Epidermal melanocyte (primary cell): ENCODE data around the gene SULT2B1.
"Not testable (repeated sequence)": the region's sequence is repeated elsewhere in the genome, so short reads cannot be mapped to it uniquely, and the experiment has no call there.

Source experiments
- DNase-seq: peaks from one replicate; pipeline ENCODE4 v3.0.0; 2011; ENCODE audit warnings: low spot score; ENCODE audit not compliant: insufficient read length

SULT2B1 gene

DNA sequence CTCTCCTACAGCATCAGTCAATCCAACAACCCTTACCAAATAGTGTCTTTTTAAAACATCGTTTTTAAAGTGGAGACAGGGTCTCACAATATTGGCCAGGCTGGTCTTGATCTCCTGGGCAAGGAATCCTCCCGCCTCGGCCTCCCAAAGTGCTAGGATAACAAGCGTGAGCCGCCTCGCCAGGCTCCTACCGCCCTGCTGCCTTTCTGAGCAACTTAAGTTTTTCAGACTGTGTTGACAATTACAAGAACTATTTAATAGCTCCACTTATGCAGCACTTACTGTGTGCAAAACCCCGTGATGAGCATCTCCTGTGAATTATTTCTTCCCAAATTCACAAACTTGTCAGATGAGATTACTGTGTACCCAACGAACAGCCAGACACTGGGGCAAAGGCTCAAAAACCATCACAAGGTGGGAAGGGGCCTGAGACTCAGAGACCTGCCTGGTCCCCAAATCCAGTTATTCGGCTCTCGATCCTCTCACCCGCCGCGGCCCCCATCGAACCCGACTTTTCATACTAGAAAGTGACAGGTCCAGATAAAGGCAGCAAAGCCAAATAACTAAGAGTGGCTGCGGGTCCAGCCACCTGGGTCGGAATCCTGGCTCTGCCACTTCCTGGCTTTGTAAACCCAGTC is 66.4 kb downstream of the SULT2B1 start:
- DNase-seq = no peak

DNA sequence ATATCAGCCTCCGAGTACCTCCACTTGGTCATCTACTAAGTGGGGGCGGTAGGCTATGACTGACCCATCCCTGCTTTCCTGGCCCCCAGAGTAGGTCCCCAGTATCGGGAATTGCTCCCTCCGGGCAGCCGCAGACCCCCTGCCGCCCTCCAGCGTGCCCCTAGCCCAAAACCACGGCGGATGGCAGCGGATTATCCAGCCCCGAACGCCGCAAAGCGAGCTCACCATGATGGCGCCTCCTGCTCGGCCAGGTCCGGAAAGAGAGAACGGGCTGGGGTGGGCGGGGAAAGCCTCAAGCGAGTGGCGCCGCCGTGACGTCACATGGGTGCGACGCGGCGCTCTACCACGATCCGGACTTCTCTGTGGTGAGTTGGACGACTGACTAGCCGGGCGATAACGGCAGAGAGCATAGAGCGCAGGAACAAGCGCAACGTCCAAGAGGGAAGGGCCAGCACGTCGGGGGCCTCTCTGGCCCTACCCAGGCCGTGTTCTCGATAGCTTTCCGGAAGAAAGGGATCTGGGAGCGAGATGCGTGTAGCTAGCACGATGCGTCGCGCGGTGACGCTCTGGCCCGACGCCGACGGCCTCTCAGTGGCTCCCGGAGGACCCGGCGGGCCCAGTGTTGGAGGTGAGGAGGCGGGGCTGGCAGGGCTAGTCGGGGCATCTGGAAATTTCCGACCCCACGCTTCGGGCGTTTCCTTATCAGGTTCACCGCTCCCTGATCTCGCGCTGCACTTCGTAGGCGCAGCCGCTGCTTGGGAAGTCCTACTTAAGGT is 67.1 kb downstream of the SULT2B1 start, which contains the start of the genes RPL18 and SPHK2:
RPL18 (minus strand) TSS at position 263 of the 776 bp plus-strand sequence; CDS start at position 228, 35 bp downstream.
SPHK2 (plus strand) TSS at position 591 of the 776 bp plus-strand sequence. CDS start 1,009 bp downstream, outside the sequence.
- DNase-seq = peak; percentile 99

DNA sequence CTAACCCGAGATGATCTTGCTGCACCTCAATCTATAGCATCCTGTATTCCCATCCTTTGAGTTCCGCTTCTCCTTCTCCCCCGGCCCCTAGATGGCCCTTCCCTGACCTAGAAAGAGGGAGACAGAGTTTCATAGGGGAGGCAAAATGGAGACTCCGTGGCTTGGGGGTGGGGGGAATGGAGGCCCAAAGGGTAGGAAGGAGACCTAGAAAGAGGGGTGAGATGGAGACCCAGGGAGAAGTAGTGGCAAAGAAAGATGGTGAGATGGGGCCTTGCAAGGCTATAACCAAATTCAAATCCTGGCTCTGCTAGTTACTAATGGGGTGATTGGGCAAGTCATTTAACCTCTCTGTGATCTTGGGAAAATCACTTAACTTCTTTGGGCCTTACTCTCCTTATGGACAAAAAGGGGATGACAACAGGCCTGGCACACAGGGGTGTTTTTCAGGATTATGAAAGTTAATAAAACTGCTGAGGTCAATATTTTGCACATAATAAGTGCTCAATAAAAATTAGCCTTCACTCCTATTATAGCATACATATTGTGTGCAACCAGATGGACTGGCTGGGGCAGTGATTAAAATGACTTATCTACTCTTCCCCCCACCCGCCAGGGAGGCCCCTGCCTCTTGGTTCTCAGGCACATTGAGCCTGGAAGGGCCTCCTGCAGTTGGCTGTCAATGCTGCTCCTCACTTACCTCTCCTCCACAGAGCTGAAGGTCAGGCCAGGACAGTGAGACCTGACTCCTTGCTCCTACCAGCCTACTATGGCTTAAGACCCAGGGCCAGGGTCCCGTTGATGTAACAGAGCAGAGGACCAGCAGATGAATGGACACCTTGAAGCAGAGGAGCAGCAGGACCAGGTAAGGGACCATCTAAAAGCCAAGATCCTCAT is 68.0 kb downstream of the SULT2B1 start:
- no peak for DNase-seq

DNA sequence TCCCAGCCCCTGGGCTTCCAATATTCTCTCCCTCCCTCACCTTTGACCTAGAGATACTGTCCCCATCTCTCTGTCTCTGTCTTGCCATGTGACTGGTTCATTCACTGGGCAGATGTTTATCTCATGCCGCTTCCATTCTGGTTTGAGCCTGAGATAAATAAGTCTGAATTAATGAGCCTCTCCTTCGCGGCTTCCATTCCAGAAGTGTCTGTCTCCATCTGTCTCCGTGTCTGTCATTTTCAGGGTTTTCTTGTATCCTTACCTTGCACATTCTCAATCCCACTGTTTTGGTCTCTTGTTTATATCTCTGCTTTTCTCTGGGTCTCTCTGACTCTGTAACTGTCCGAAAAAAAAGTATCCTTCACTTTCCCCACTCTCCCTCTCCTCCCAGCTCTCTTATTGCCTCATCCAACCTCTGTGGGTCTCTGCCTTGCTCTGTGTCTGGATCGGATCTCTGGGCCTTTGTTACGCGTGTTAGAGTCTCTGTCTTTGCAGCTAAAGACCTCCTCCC is 71.6 kb downstream of the SULT2B1 start:
- no peak for DNase-seq

DNA sequence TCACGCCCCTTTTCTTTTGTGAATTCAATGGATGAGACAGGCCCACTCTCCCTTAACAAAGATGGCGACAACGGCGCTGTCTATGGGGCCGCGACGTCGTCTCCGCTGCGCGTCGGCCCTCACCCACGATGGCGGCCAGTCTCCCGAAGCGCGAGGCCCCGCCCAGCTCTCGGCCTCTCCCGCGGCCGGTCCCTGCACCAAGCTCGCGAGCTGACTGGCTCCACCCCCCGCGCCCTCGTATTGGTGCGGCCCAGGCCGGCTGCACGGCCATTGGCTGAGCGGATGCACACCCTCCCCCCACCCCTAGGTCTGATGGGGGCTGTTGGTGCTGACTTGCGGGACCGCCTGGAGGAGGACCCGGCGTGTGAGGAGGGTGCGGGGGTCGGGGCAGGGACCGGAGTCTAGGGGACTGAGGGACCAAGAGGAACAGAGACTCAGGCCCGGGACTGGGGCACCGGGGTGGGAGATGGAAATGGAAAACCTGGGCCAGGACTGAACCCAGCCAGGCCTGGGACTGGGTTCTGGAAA is 72.2 kb downstream of the SULT2B1 start:
- peak; percentile 97 for DNase-seq

DNA sequence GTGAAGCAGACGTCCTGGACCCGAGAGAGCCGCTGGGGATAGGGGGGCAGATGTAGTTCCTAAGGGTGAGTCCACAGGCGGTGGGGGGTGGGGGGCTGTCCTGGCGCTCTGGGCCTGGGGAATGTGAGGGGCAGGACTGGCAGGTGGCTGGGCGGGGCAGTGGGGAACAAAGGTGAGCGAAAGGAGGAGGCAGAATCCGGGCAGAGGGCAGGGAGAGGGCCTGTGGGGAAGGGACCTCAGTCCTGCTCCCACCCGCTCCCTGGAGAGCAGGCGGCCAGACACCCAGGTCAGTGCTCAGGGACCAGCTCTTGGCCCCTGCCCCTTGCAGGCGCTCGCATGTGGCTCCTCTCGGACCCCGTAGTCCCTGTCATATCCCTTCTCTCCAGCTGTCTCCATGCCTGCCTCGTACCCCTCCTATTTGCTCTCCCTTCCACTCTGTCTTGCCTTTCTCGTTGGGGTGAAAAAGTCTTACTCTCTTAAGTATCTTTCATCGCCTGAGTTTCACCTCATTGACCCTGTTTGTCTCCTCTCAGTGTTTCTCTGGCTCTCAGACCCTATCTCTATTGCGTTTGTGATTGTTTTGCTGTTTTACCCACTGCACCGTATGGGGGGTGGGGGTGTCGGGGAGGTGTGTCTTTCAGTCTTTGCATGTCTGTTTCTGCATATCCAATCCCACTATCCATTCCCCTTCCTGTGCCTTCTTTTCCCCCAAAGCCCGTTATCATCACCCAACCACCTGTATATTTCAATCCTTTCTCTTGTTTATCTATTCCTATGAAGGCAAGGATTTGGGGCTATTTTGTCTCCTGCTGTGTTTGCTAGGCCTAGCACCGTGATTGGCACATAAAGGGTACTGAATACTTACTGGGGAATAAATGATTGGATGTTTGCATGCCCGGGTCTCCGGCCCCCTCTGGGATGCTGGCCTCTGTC is 73.1 kb downstream of the SULT2B1 start:
- DNase-seq = no peak

DNA sequence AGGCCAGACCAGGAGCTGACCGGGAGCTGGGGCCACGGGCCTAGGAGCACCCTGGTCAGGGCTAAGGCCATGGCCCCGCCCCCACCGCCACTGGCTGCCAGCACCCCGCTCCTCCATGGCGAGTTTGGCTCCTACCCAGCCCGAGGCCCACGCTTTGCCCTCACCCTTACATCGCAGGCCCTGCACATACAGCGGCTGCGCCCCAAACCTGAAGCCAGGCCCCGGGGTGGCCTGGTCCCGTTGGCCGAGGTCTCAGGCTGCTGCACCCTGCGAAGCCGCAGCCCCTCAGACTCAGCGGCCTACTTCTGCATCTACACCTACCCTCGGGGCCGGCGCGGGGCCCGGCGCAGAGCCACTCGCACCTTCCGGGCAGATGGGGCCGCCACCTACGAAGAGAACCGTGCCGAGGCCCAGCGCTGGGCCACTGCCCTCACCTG is 73.9 kb downstream of the SULT2B1 start:
- no peak for DNase-seq

DNA sequence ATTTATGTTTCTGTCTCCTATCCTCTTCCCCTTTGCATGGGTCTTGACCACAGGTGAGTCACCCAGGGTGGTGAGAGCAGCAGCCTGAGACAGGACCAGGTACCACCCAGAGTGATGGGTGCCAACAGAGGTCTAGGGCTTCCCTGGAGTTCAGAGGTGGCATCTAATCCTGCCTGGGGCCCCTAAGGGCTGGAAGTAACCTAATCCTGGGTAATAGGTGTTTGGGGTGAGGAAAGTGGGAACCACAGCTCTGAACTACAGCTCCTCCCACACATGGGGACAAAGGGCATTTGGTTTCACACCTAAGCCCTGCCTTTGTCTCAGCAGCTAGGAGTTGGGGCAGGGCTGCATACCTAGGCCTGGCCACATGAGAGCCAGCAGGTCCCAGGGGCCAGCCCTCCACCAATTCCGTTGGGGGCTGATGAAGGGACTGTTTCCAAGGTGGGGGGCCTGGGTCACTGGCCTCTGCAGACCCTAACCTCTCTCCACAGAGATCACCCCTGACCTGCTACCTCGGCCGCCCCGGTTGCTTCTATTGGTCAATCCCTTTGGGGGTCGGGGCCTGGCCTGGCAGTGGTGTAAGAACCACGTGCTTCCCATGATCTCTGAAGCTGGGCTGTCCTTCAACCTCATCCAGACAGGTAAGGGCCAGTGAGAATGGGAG is 75.4 kb downstream of the SULT2B1 start:
- DNase-seq = no peak

DNA sequence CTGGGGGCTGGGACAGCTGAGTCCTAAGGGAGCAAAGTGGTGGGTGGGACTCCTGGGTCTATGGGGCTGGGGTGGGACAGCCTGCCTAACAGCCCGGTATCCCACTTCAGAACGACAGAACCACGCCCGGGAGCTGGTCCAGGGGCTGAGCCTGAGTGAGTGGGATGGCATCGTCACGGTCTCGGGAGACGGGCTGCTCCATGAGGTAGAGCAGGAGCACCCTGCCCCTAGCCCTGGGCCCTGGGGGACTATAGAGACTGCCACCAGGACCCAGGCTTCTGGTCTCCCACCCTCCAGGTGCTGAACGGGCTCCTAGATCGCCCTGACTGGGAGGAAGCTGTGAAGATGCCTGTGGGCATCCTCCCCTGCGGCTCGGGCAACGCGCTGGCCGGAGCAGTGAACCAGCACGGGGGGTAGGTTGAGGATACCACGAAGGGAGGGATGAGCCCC is 75.9 kb downstream of the SULT2B1 start:
- no peak for DNase-seq

DNA sequence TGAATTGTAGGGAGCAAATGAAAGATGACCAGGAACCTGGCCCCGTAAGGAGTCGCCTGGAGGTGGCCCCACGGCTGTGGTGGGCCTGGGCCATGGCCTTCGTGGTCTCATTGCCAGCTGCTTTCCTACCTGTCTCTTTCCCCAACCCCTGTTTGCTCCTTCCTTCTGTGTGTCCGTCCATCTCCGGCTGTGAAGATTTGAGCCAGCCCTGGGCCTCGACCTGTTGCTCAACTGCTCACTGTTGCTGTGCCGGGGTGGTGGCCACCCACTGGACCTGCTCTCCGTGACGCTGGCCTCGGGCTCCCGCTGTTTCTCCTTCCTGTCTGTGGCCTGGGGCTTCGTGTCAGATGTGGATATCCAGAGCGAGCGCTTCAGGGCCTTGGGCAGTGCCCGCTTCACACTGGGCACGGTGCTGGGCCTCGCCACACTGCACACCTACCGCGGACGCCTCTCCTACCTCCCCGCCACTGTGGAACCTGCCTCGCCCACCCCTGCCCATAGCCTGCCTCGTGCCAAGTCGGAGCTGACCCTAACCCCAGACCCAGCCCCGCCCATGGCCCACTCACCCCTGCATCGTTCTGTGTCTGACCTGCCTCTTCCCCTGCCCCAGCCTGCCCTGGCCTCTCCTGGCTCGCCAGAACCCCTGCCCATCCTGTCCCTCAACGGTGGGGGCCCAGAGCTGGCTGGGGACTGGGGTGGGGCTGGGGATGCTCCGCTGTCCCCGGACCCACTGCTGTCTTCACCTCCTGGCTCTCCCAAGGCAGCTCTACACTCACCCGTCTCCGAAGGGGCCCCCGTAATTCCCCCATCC is 76.7 kb downstream of the SULT2B1 start:
- DNase-seq = no peak

DNA sequence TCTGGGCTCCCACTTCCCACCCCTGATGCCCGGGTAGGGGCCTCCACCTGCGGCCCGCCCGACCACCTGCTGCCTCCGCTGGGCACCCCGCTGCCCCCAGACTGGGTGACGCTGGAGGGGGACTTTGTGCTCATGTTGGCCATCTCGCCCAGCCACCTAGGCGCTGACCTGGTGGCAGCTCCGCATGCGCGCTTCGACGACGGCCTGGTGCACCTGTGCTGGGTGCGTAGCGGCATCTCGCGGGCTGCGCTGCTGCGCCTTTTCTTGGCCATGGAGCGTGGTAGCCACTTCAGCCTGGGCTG is 77.3 kb downstream of the SULT2B1 start:
- DNase-seq = no peak

DNA sequence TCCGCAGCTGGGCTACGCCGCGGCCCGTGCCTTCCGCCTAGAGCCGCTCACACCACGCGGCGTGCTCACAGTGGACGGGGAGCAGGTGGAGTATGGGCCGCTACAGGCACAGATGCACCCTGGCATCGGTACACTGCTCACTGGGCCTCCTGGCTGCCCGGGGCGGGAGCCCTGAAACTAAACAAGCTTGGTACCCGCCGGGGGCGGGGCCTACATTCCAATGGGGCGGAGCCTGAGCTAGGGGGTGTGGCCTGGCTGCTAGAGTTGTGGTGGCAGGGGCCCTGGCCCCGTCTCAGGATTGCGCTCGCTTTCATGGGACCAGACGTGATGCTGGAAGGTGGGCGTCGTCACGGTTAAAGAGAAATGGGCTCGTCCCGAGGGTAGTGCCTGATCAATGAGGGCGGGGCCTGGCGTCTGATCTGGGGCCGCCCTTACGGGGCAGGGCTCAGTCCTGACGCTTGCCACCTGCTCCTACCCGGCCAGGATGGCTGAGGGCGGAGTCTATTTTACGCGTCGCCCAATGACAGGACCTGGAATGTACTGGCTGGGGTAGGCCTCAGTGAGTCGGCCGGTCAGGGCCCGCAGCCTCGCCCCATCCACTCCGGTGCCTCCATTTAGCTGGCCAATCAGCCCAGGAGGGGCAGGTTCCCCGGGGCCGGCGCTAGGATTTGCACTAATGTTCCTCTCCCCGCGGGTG is 77.8 kb downstream of the SULT2B1 start:
- no peak for DNase-seq

DNA sequence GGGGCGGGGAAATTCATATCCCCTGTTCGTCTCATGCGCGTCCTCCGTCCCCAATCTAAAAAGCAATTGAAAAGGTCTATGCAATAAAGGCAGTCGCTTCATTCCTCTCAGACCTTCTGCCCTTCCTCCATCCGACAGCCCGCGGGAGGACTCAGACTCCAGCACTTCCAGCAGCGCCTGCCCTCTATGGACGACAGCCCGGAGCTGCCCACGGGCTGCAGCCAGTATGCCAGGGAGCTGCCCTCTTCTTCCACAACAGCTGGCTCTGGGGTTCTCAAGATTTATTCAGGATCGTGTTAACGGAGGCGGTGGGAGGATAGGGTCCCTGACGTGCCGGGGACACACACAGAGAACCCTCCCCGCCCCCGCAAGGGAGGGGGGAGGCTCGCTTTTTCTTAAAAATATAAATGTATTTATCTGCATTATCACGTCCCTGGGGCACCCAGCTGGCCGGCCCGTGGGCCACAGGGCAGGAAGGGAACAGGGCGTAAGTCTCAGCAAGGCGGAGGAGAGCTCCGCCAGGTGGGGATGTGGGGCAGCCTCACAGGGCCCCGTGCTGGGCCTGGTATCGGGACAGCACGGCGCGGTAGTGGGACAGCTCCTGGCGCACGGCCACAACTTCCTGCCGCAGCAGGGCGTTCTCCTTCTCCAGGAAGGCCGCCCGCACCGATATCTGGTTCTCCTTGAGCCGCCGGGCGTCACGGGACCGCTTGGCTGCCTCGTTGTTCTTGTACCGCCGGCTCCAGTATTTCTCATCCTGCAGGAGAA is 78.5 kb downstream of the SULT2B1 start:
- DNase-seq = no peak

DNA sequence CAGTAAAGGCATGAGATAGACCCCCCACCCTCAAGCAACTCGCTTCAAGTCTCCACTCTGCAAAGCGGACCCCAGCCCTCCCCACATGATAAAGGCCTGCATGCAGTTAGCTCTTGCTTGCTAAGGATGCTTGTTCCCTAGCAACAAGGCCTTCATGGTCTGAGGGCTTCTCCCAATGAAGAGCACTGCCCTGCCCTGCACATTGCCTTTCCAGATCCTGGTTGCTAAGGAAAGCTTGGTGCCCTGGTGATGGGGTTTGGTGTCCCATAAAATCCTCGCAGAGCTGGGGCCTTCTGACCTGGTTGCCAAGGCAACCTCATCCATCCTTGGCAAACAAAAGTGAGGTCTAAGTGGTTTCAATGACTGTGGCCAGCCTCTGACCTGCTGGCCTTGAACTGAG is 79.3 kb downstream of the SULT2B1 start:
- DNase-seq = no peak

DNA sequence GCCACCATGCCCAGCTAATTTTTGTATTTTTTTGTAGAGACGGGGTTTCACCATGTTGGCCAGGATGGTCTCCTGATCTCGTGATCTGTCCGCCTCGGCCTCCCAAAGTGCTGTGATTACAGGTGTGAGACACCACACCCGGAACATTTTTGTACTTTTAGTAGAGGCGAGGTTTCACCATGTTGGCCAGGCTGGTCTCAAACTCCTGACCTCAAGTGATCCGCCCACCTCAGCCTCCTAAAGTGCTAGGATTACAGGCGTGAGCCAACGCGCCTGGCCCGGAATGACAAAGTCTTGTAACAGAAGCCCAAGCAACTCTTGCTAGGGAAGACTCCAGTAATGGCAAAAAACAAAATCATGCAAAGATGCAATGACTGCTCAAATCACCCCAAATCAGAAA is 80.3 kb downstream of the SULT2B1 start:
- not testable (repeated sequence) for DNase-seq

DNA sequence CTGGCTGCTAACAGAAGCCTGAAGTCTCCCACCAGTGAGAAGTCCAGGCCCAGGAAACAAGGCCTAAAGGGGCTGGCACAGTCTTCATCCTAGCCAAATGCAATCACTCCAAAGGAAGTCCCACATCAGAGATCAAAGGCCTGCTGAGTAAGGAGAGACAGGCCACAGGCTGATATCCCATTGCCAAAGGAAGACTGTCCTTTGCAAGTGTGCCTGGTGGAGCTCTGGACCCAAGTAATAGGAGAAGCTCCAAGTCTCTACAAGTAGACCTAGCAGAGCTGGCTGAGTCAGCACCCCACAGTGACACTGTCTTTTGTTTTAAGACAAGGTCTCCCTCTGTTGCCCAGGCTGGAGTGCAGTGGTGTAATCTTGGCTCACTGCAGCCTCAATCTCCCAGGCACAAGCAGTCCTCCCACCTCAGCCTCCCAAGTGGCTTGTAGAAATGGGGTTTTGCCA is 80.7 kb downstream of the SULT2B1 start:
- peak; percentile 2 for DNase-seq
